Measurements from ENCODE around the gene TMEM259. TPM values are rescaled to one million over a fixed set of nuclear protein-coding genes. Genes with fewer than 3 reads are reported as not detected.

Gene TMEM259
- total and polyA plus RNA-seq, 2 of the 13 experiments (the other 11 are each of a cell fraction or from before 2014, with no cell fraction given): 64.7 to 164 TPM

GRCh38 chr19:1050989-1051788, 30.3 kb upstream of the TMEM259 start (continued):
- TF ChIP-seq TGIF2 (CRISPR knock-in tag; IDR thresholded peaks at IDR 0.05): peak; percentile 95
- no peak; the same call in 1 of the 2 replicates for TF ChIP-seq ZNF670 (CRISPR knock-in tag; IDR thresholded peaks at IDR 0.05; ENCODE audit: borderline replicate concordance)
- no peak for TF ChIP-seq GZF1 (CRISPR knock-in tag; IDR thresholded peaks at IDR 0.05)
- no peak for TF ChIP-seq ZNF326 (CRISPR knock-in tag; IDR thresholded peaks at IDR 0.05; ENCODE audit: borderline replicate concordance)
- 0 out of 2 replicates have a peak, but pooled peaks have one; percentile 52 for TF ChIP-seq TSC22D2 (CRISPR knock-in tag; IDR thresholded peaks at IDR 0.05; ENCODE audit: borderline replicate concordance)
- TF ChIP-seq ZNF274 (CRISPR knock-in tag; IDR thresholded peaks at IDR 0.05): peak; percentile 57
- peak; percentile 73; the same call in 1 of the 2 replicates for TF ChIP-seq ZBTB26 (CRISPR knock-in tag; IDR thresholded peaks at IDR 0.05; ENCODE audit: borderline replicate concordance)
- no peak for TF ChIP-seq SATB2 (CRISPR knock-in tag; IDR thresholded peaks at IDR 0.05)
- TF ChIP-seq IKZF4 (CRISPR knock-in tag; IDR thresholded peaks at IDR 0.05; ENCODE audit: borderline replicate concordance, low read depth, not compliant biosample characterization): no peak
- TF ChIP-seq ZNF776 (CRISPR knock-in tag; IDR thresholded peaks at IDR 0.05): peak; percentile 72; the same call in 1 of the 2 replicates
- TF ChIP-seq ZSCAN12 (CRISPR knock-in tag; IDR thresholded peaks at IDR 0.05): peak; percentile 92
- peak; percentile 99 for TF ChIP-seq MAX (IDR thresholded peaks at IDR 0.05)
- TF ChIP-seq ZNF891 (CRISPR knock-in tag; IDR thresholded peaks at IDR 0.05): peak; percentile 49; the same call in 1 of the 2 replicates
- TF ChIP-seq CCAR2 (optimal IDR thresholded peaks at IDR 0.05; ENCODE audit: low read depth, low read length): no peak
- TF ChIP-seq, protein P1, sequence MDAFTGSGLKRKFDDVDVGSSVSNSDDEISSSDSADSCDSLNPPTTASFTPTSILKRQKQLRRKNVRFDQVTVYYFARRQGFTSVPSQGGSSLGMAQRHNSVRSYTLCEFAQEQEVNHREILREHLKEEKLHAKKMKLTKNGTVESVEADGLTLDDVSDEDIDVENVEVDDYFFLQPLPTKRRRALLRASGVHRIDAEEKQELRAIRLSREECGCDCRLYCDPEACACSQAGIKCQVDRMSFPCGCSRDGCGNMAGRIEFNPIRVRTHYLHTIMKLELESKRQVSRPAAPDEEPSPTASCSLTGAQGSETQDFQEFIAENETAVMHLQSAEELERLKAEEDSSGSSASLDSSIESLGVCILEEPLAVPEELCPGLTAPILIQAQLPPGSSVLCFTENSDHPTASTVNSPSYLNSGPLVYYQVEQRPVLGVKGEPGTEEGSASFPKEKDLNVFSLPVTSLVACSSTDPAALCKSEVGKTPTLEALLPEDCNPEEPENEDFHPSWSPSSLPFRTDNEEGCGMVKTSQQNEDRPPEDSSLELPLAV (CRISPR knock-in tag; conservative IDR thresholded peaks at IDR 0.05; ENCODE audit: low read depth): no peak
- TF ChIP-seq POLR2AphosphoS5 (IDR thresholded peaks at IDR 0.05; ENCODE audit: low read depth, low read length): peak; percentile 60; the same call in 1 of the 2 replicates
- TF ChIP-seq, protein P2, sequence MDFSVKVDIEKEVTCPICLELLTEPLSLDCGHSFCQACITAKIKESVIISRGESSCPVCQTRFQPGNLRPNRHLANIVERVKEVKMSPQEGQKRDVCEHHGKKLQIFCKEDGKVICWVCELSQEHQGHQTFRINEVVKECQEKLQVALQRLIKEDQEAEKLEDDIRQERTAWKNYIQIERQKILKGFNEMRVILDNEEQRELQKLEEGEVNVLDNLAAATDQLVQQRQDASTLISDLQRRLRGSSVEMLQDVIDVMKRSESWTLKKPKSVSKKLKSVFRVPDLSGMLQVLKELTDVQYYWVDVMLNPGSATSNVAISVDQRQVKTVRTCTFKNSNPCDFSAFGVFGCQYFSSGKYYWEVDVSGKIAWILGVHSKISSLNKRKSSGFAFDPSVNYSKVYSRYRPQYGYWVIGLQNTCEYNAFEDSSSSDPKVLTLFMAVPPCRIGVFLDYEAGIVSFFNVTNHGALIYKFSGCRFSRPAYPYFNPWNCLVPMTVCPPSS (IDR thresholded peaks at IDR 0.05): no peak
- TF ChIP-seq ZNF597 (CRISPR knock-in tag; IDR thresholded peaks at IDR 0.05): no peak
- TF ChIP-seq SRSF9 (IDR thresholded peaks at IDR 0.05; ENCODE audit: borderline replicate concordance, insufficient read depth, low read depth, low read length, poor library complexity, severe bottlenecking): no peak
- 0 out of 2 replicates have a peak, but pooled peaks have one; percentile 24 for TF ChIP-seq KLF15 (CRISPR knock-in tag; IDR thresholded peaks at IDR 0.05; ENCODE audit: borderline replicate concordance)
- no peak for TF ChIP-seq PAWR (CRISPR knock-in tag; IDR thresholded peaks at IDR 0.05; ENCODE audit: borderline replicate concordance)

All from HepG2 (cell line).